GM21360 (cell line): ENCODE data around the gene PSMD13.
"Not testable (repeated sequence)": the region's sequence is repeated elsewhere in the genome, so short reads cannot be mapped to it uniquely, and the experiment has no call there.

ENCODE experiments used
- ATAC-seq: cut with Tn5 transposase; IDR thresholded peaks from one replicate; pipeline ENCODE4 v1.9.1; 2021; ENCODE audit warnings: mild to moderate bottlenecking, moderate library complexity; ENCODE audit not compliant: unreplicated experiment

PSMD13 gene

GRCh38 chr11:216081-216974 lies 20.4 kb upstream of the PSMD13 start:
- ATAC-seq: no peak

- no peak for ATAC-seq
Measured at GRCh38 chr11:217704-218103, 19.1 kb upstream of the PSMD13 start.

- ATAC-seq: no peak
Measured at GRCh38 chr11:218815-219593, 17.8 kb upstream of the PSMD13 start.

GRCh38 chr11:220641-221215 lies 16.0 kb upstream of the PSMD13 start:
- not testable (repeated sequence) for ATAC-seq

GRCh38 chr11:221539-221938 lies 15.2 kb upstream of the PSMD13 start:
- ATAC-seq: no peak

- ATAC-seq: no peak
Measured at GRCh38 chr11:221998-222789, 14.6 kb upstream of the PSMD13 start.

- ATAC-seq: no peak
Measured at GRCh38 chr11:223026-223789, 13.6 kb upstream of the PSMD13 start.

GRCh38 chr11:223884-224283 lies 12.9 kb upstream of the PSMD13 start:
- no peak for ATAC-seq

- no peak for ATAC-seq
Measured at GRCh38 chr11:224424-224823, 12.4 kb upstream of the PSMD13 start.

GRCh38 chr11:225734-226453 lies 10.9 kb upstream of the PSMD13 start:
- no peak for ATAC-seq

- ATAC-seq: no peak
Measured at GRCh38 chr11:227824-228379, 8.9 kb upstream of the PSMD13 start.

GRCh38 chr11:230431-230830 lies 6.3 kb upstream of the PSMD13 start:
- no peak for ATAC-seq

- ATAC-seq: no peak
Measured at GRCh38 chr11:232783-233565, 3.8 kb upstream of the PSMD13 start.

GRCh38 chr11:235180-235579 lies 1.6 kb upstream of the PSMD13 start:
- no peak for ATAC-seq

GRCh38 chr11:235609-235996 lies 1.2 kb upstream of the PSMD13 start:
- no peak for ATAC-seq

- peak; percentile 67 for ATAC-seq
Measured at GRCh38 chr11:235997-236773, 591 bp upstream of the PSMD13 start, which contains the start of gene SIRT3. TSS of gene SIRT3 (minus strand) at chr11:236342. CDS start at chr11:236328, 14 bp downstream.

GRCh38 chr11:238346-238745 lies 1.6 kb downstream of the PSMD13 start:
- not testable (repeated sequence) for ATAC-seq

GRCh38 chr11:240315-240714 lies 3.5 kb downstream of the PSMD13 start:
- ATAC-seq: no peak
